ENCODE measurements around the gene SIVA1.

Gene SIVA1

GRCh38 chr14:104752735-104753527 is at the start of gene SIVA1:
Gene SIVA1, plus strand, starts transcription at chr14:104753147. Its CDS starts 55 bp downstream, at chr14:104753202.
- peak; percentile 97 for FAIRE-seq

GRCh38 chr14:104703269-104703668 is 49.7 kb upstream of the SIVA1 start:
- no peak for FAIRE-seq

- FAIRE-seq, result no peak
Measured at GRCh38 chr14:104704252-104704651, 48.7 kb upstream of the SIVA1 start.

- FAIRE-seq, result no peak
Measured at GRCh38 chr14:104705340-104706047, 47.5 kb upstream of the SIVA1 start.

- no peak for FAIRE-seq
Measured at GRCh38 chr14:104706733-104707607, 46.0 kb upstream of the SIVA1 start.

GRCh38 chr14:104707608-104708595 is 45.0 kb upstream of the SIVA1 start:
- no peak for FAIRE-seq

GRCh38 chr14:104708606-104709268 is 44.2 kb upstream of the SIVA1 start:
- FAIRE-seq, result peak; percentile 89

GRCh38 chr14:104709387-104710039 is 43.4 kb upstream of the SIVA1 start:
- FAIRE-seq, result no peak

- FAIRE-seq, result no peak
Measured at GRCh38 chr14:104710071-104710735, 42.7 kb upstream of the SIVA1 start.

GRCh38 chr14:104712881-104713734 is 39.8 kb upstream of the SIVA1 start:
- no peak for FAIRE-seq

- FAIRE-seq, result no peak
Measured at GRCh38 chr14:104714066-104714465, 38.9 kb upstream of the SIVA1 start.

GRCh38 chr14:104714681-104715080 is 38.3 kb upstream of the SIVA1 start:
- FAIRE-seq, result no peak

- no peak for FAIRE-seq
Measured at GRCh38 chr14:104715416-104715815, 37.5 kb upstream of the SIVA1 start.

- FAIRE-seq, result no peak
Measured at GRCh38 chr14:104715871-104716270, 37.1 kb upstream of the SIVA1 start.

GRCh38 chr14:104717137-104717536 is 35.8 kb upstream of the SIVA1 start:
- no peak for FAIRE-seq

- FAIRE-seq, result no peak
Measured at GRCh38 chr14:104717646-104718045, 35.3 kb upstream of the SIVA1 start.

GRCh38 chr14:104718147-104718546 is 34.8 kb upstream of the SIVA1 start:
- FAIRE-seq, result no peak

GRCh38 chr14:104718871-104719270 is 34.1 kb upstream of the SIVA1 start:
- no peak for FAIRE-seq

- no peak for FAIRE-seq
Measured at GRCh38 chr14:104719343-104719742, 33.6 kb upstream of the SIVA1 start.

Data from G401.6 (cell line).